OCI-LY1 (cell line): ENCODE results near the gene TIMM44.
"Not testable (repeated sequence)": the region's sequence is repeated elsewhere in the genome, so short reads cannot be mapped to it uniquely, and the experiment has no call there.

Experiments used
- EZH2 ChIP-seq: fragments of 200-600 bp; sonication (generic), shearing (Covaris generic); IDR thresholded peaks from 2 replicates; pipeline ENCODE4 v1.8.0; 2017; ENCODE audit warnings: borderline replicate concordance, mixed run types, mild to moderate bottlenecking, antibody characterized with exemption, low read length, moderate library complexity, mixed read lengths
- TF ChIP-seq, protein P1 (sequence below): fragments of 200-600 bp; sonication (generic), shearing (Covaris generic); IDR thresholded peaks from 2 replicates; pipeline ENCODE4 v1.5.1; 2017; ENCODE audit warnings: mild to moderate bottlenecking, antibody characterized with exemption, low read length, moderate library complexity, mixed read lengths

DNA sequence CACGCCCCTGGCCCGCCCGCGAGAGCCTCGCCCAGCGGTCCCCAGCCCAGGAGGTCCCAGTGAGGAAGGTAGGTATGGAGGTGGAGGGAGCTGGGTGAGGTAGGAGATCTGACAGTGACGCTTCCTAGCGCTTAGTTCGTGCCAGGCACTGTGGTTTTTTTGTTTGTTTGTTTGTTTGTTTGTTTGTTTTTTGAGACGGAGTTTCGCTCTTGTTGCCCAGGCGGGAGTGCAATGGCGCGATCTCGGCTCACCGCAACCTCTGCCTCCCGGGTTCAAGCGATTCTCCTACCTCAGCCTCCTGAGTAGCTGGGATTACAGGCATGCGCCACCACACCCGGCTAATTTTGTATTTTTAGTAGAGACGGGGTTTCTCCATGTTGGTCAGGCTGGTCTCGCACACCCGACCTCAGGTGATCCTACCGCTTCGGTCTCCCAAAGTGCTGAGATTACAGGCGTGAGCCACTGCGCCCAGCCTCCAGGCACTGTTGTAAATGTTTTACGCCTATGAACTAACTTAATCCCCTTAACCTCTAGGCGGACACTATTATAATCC, 25.3 kb downstream of the TIMM44 start:
- TF ChIP-seq, protein P1, sequence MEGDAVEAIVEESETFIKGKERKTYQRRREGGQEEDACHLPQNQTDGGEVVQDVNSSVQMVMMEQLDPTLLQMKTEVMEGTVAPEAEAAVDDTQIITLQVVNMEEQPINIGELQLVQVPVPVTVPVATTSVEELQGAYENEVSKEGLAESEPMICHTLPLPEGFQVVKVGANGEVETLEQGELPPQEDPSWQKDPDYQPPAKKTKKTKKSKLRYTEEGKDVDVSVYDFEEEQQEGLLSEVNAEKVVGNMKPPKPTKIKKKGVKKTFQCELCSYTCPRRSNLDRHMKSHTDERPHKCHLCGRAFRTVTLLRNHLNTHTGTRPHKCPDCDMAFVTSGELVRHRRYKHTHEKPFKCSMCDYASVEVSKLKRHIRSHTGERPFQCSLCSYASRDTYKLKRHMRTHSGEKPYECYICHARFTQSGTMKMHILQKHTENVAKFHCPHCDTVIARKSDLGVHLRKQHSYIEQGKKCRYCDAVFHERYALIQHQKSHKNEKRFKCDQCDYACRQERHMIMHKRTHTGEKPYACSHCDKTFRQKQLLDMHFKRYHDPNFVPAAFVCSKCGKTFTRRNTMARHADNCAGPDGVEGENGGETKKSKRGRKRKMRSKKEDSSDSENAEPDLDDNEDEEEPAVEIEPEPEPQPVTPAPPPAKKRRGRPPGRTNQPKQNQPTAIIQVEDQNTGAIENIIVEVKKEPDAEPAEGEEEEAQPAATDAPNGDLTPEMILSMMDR, result not testable (repeated sequence)
- TF ChIP-seq EZH2, result not testable (repeated sequence)
